HepG2 (cell line): ENCODE measurements around the gene PDK2. TPM values are rescaled to one million over a fixed set of nuclear protein-coding genes. Genes with fewer than 3 reads are reported as not detected.

Source experiments
- ARID2 ChIP-seq: sonication (generic); formaldehyde crosslinking; IDR thresholded peaks from 2 replicates; pipeline ENCODE4 v1.8.1; 2022; ENCODE audit warnings: mild to moderate bottlenecking, missing genetic modification reagents, borderline replicate concordance
- DMAP1 ChIP-seq: IDR thresholded peaks from 2 replicates; pipeline ENCODE4 v1.6.1; 2016
- FIP1L1 ChIP-seq: fragments of 200-400 bp; formaldehyde crosslinking; IDR thresholded peaks from 2 replicates; pipeline ENCODE4 v1.6.1; 2018; ENCODE audit warnings: low read depth, mild to moderate bottlenecking, low read length, moderate library complexity, borderline replicate concordance; ENCODE audit not compliant: insufficient read depth
- LBX2 ChIP-seq: sonication (generic); formaldehyde crosslinking; IDR thresholded peaks from 2 replicates; pipeline ENCODE4 v1.5.0; 2020; ENCODE audit warnings: missing genetic modification reagents, mild to moderate bottlenecking, borderline replicate concordance
- MAFF ChIP-seq: IDR thresholded peaks from 2 replicates; pipeline ENCODE4 v1.6.1; 2011; ENCODE audit warnings: low read depth, low read length, improper control_type of control experiment
- NCOR1 ChIP-seq: fragments of 200-600 bp; sonication (generic); IDR thresholded peaks from 2 replicates; pipeline ENCODE4 v1.7.0; 2017; ENCODE audit warnings: antibody characterized with exemption, low read length, borderline replicate concordance
- NFRKB ChIP-seq: fragments of 450-650 bp; IDR thresholded peaks from 2 replicates; pipeline ENCODE4 v1.6.1; 2017
- PREB ChIP-seq: sonication (generic); formaldehyde crosslinking; IDR thresholded peaks from 2 replicates; pipeline ENCODE4 v1.4.0; 2020; ENCODE audit warnings: missing genetic modification reagents
- PTBP1 ChIP-seq: fragments of 200-400 bp; formaldehyde crosslinking; IDR thresholded peaks from 2 replicates; pipeline ENCODE4 v1.6.1; 2018; ENCODE audit warnings: low read length, low read depth; ENCODE audit not compliant: poor library complexity, severe bottlenecking
- ZNF18 ChIP-seq: sonication (generic); formaldehyde crosslinking; IDR thresholded peaks from 2 replicates; pipeline ENCODE4 v1.8.0; 2022; ENCODE audit warnings: mild to moderate bottlenecking, missing genetic modification reagents; ENCODE audit not compliant: insufficient replicate concordance
- ZNF331 ChIP-seq: sonication (generic); formaldehyde crosslinking; IDR thresholded peaks from 2 replicates; pipeline ENCODE4 v1.4.0; 2020; ENCODE audit warnings: missing genetic modification reagents
- ZNF468 ChIP-seq: sonication (generic); formaldehyde crosslinking; IDR thresholded peaks from 2 replicates; pipeline ENCODE4 v1.8.0; 2022; ENCODE audit warnings: mild to moderate bottlenecking, moderate library complexity, missing genetic modification reagents
- ZNF609 ChIP-seq: sonication (generic); formaldehyde crosslinking; IDR thresholded peaks from 2 replicates; pipeline ENCODE4 v1.4.0; 2020; ENCODE audit warnings: mild to moderate bottlenecking, missing genetic modification reagents, borderline replicate concordance
- polyA plus RNA-seq, 8 experiments: library from polyadenylated mRNA; depleted of rRNA in 3 of 8; stranded (reverse) in 7 of 8; unstranded in 1 of 8; fragments of >200 nt; fragmentation: Illumina TruSeq in 4 of 8; extraction: Trizol in 4 of 8; gene quantifications; 2 replicates each; pipeline versions ENCODE4 v1.2.1 to v1.2.3, GENCODE V29; 2011 to 2016; ENCODE audit warnings: low read depth in 4 of 8, missing spikeins in 1 of 8, mixed read lengths in 1 of 8; ENCODE audit not compliant: insufficient read depth in 1 of 8
- total RNA-seq, 5 experiments: library from RNA; depleted of rRNA; stranded (reverse); fragments of >200 nt; fragmentation: Illumina TruSeq; extraction: Trizol; gene quantifications; 2 replicates each; pipeline ENCODE4 v1.2.3, GENCODE V29; 2016; ENCODE audit warnings: low read depth in 1 of 5
- TF ChIP-seq, protein P1 (sequence below): sonication (generic); formaldehyde crosslinking; IDR thresholded peaks from 2 replicates; pipeline ENCODE4 v1.5.1; 2020; ENCODE audit warnings: mild to moderate bottlenecking, missing genetic modification reagents, borderline replicate concordance

PDK2 gene
- total and polyA plus RNA-seq, 2 of the 13 experiments (the other 11 are each of a cell fraction or from before 2014, with no cell fraction given): 18.5 to 59.7 TPM

DNA sequence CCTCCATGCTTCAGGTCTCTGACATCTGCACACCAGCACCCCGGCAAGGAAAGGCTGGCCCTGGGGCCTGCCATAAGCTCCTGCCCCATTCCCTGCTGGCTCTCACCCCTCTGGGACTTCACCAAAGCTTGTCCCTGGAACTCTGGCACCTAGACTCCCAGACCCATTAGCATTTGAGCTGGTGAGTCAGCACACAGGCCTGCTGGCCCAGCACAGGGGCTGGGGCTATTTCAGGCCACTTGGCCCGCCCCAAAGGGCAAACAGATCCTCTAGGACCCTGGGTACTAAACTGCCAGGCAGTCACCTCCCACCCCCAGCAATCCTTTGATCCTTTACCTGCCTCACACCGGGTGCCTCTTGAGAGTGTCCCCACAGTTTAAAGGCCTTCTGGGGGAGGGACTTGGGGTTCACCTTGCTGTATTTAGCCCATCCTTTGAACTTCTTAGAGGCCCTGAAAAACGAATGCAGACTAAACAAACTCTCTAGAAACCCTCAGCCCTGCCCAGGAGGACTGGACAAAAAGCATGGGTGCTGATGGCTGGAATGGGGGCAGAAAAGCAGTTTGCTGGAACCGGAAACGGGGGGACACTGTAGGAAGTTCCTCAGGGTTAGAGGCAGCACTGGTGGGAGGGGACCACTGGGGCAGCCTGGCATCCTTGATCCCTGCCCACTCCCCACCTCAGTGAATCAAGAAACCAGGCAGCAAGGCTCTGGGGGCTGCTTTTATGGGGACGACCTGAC is 38.0 kb downstream of the PDK2 start (continued):
- TF ChIP-seq FIP1L1 (no peak), LBX2 (CRISPR knock-in tag) (no peak), ZNF468 (CRISPR knock-in tag) (no peak), PREB (CRISPR knock-in tag) (no peak), NFRKB (no peak), ZNF18 (no peak), MAFF (peak; percentile 45; the same call in 1 of the 2 replicates), ARID2 (CRISPR knock-in tag) (peak; percentile 48; the same call in 1 of the 2 replicates), DMAP1 (CRISPR knock-in tag) (no peak), ZNF609 (CRISPR knock-in tag) (no peak), ZNF331 (CRISPR knock-in tag) (peak; percentile 30; the same call in 1 of the 2 replicates), PTBP1 (no peak), NCOR1 (peak; percentile 40; the same call in 1 of the 2 replicates)
- TF ChIP-seq, protein P1, sequence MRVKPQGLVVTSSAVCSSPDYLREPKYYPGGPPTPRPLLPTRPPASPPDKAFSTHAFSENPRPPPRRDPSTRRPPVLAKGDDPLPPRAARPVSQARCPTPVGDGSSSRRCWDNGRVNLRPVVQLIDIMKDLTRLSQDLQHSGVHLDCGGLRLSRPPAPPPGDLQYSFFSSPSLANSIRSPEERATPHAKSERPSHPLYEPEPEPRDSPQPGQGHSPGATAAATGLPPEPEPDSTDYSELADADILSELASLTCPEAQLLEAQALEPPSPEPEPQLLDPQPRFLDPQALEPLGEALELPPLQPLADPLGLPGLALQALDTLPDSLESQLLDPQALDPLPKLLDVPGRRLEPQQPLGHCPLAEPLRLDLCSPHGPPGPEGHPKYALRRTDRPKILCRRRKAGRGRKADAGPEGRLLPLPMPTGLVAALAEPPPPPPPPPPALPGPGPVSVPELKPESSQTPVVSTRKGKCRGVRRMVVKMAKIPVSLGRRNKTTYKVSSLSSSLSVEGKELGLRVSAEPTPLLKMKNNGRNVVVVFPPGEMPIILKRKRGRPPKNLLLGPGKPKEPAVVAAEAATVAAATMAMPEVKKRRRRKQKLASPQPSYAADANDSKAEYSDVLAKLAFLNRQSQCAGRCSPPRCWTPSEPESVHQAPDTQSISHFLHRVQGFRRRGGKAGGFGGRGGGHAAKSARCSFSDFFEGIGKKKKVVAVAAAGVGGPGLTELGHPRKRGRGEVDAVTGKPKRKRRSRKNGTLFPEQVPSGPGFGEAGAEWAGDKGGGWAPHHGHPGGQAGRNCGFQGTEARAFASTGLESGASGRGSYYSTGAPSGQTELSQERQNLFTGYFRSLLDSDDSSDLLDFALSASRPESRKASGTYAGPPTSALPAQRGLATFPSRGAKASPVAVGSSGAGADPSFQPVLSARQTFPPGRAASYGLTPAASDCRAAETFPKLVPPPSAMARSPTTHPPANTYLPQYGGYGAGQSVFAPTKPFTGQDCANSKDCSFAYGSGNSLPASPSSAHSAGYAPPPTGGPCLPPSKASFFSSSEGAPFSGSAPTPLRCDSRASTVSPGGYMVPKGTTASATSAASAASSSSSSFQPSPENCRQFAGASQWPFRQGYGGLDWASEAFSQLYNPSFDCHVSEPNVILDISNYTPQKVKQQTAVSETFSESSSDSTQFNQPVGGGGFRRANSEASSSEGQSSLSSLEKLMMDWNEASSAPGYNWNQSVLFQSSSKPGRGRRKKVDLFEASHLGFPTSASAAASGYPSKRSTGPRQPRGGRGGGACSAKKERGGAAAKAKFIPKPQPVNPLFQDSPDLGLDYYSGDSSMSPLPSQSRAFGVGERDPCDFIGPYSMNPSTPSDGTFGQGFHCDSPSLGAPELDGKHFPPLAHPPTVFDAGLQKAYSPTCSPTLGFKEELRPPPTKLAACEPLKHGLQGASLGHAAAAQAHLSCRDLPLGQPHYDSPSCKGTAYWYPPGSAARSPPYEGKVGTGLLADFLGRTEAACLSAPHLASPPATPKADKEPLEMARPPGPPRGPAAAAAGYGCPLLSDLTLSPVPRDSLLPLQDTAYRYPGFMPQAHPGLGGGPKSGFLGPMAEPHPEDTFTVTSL (CRISPR knock-in tag): peak; percentile 48; the same call in 1 of the 2 replicates
